Loucy (cell line): ENCODE results near the gene SAMD5.

Experiments
- CTCF ChIP-seq: fragments of 200-600 bp; sonication (generic); conservative IDR thresholded peaks from 2 replicates; pipeline ENCODE4 v1.5.1; 2014; ENCODE audit warnings: mild to moderate bottlenecking, antibody characterized with exemption, low read length
- EZH2phosphoT487 ChIP-seq: fragments of 200-600 bp; IDR thresholded peaks from 2 replicates; pipeline ENCODE4 v1.6.1; 2018; ENCODE audit warnings: antibody characterized with exemption, mild to moderate bottlenecking, moderate library complexity, borderline replicate concordance

DNA sequence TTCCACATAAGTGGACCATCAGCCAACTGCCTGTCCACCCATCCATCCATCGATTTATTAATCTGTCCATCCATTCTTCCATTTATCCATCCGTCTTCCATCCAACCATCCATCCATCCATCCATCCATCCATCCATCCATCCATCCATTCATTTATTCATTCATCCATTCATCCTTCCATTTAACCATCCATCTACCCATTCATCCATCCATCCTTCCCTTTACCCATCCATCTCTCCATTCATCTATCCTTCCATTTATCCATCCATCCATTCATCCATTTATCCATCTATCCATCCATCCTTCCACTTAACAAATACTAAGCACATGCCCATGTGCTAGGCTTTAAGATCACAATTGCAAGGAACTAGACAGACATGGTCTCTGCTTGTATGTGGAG is 6.8 kb downstream of the SAMD5 start:
- TF ChIP-seq CTCF (no peak), EZH2phosphoT487 (no peak)
